GM19023 (cell line): ENCODE data around the gene PHAF1.

Experiments used
- ATAC-seq: cut with Tn5 transposase; IDR thresholded peaks from one replicate; pipeline ENCODE4 v1.9.1; 2021; ENCODE audit warnings: mild to moderate bottlenecking, moderate library complexity; ENCODE audit not compliant: unreplicated experiment

PHAF1 gene

GRCh38 chr16:67162506-67163163, 52.9 kb downstream of the PHAF1 start:
- ATAC-seq: no peak

- ATAC-seq: no peak
Observed at GRCh38 chr16:67163164-67163998, 53.6 kb downstream of the PHAF1 start.

GRCh38 chr16:67163999-67164558, 54.3 kb downstream of the PHAF1 start:
- no peak for ATAC-seq

- ATAC-seq: no peak
Observed at GRCh38 chr16:67164599-67165061, 54.9 kb downstream of the PHAF1 start, which contains the start of gene HSF4. HSF4 (plus strand) TSS chr16:67164745; CDS start chr16:67164812, 67 bp downstream.

GRCh38 chr16:67165121-67166078, 55.7 kb downstream of the PHAF1 start:
- no peak for ATAC-seq

GRCh38 chr16:67166110-67166547, 56.4 kb downstream of the PHAF1 start:
- no peak for ATAC-seq

- ATAC-seq: no peak
Observed at GRCh38 chr16:67166598-67167168, 56.9 kb downstream of the PHAF1 start.

- no peak for ATAC-seq
Observed at GRCh38 chr16:67167588-67167987, 57.8 kb downstream of the PHAF1 start.

- no peak for ATAC-seq
Observed at GRCh38 chr16:67169011-67169451, 59.3 kb downstream of the PHAF1 start.

- no peak for ATAC-seq
Observed at GRCh38 chr16:67169642-67170167, 60.0 kb downstream of the PHAF1 start.

- peak; percentile 41 for ATAC-seq
Observed at GRCh38 chr16:67170168-67170948, 60.6 kb downstream of the PHAF1 start, which contains the start of gene NOL3. NOL3 (plus strand) TSS chr16:67170538.

- ATAC-seq: peak; percentile 7
Observed at GRCh38 chr16:67170949-67171649, 61.4 kb downstream of the PHAF1 start.

GRCh38 chr16:67173323-67173722, 63.6 kb downstream of the PHAF1 start:
- ATAC-seq: no peak

- no peak for ATAC-seq
Observed at GRCh38 chr16:67173808-67174705, 64.3 kb downstream of the PHAF1 start.

GRCh38 chr16:67174706-67175231, 65.0 kb downstream of the PHAF1 start:
- ATAC-seq: no peak

- no peak for ATAC-seq
Observed at GRCh38 chr16:67176662-67177061, 66.9 kb downstream of the PHAF1 start.
